PC-9 (cell line): Measurements from ENCODE around the gene ZNF516.

ENCODE experiments used
- EZH2 ChIP-seq: fragments of 200-600 bp; sonication (generic); IDR thresholded peaks from 2 replicates; pipeline ENCODE4 v1.8.0; 2017; ENCODE audit warnings: antibody characterized with exemption, low read depth
- TF ChIP-seq, protein P1 (sequence below): fragments of 200-600 bp; sonication (generic); conservative IDR thresholded peaks from 2 replicates; pipeline ENCODE4 v1.6.1; 2017; ENCODE audit warnings: mixed run types, antibody characterized with exemption, mild to moderate bottlenecking, moderate library complexity

DNA sequence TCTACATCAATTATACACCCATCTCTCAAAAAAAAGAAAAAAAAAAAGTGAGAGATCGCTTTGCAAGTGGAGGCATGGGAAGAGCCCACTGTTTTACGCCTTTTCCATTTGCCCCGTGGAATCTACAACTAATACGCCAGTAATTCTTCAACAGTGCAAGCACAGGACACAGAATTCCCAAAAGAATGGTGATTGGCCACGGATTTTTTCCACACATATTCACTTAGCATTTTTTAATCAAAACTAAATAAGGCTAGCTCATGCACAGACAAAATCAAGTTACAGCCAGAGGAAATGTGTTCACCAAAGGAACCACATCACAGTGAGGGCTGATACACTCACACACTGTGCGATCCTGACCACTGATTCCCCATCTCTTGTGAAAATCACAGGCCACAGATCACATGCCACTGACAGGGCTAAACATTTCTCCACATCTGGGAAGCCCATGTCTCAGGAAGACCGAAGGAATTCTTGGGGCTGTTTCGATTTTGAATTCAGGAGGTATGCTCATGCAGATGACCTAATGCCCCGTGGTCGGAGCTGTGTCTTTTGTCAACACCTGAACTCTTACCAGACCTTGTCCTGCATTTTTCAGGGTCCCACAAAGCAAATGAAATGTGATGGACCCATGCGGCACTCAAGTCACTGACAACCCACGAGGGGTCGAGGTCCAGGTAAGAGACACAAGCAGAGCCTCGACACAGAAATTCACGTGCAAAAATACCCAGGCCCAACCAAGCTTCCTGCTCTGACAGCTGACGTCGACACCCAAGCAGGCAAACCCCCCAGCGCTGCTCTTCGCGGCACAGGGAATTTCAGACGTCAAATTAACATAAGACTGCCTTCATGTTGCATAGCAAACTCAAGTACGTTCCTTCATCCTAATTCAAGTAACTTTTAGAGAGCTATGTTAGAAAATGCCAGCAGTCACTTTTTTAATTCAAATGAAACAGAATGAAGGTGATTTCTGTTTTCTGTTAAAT lies 69.6 kb downstream of the ZNF516 start:
- TF ChIP-seq, protein P1, sequence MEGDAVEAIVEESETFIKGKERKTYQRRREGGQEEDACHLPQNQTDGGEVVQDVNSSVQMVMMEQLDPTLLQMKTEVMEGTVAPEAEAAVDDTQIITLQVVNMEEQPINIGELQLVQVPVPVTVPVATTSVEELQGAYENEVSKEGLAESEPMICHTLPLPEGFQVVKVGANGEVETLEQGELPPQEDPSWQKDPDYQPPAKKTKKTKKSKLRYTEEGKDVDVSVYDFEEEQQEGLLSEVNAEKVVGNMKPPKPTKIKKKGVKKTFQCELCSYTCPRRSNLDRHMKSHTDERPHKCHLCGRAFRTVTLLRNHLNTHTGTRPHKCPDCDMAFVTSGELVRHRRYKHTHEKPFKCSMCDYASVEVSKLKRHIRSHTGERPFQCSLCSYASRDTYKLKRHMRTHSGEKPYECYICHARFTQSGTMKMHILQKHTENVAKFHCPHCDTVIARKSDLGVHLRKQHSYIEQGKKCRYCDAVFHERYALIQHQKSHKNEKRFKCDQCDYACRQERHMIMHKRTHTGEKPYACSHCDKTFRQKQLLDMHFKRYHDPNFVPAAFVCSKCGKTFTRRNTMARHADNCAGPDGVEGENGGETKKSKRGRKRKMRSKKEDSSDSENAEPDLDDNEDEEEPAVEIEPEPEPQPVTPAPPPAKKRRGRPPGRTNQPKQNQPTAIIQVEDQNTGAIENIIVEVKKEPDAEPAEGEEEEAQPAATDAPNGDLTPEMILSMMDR, result no peak
- TF ChIP-seq EZH2, result no peak
